SU-DHL-6 (cell line): ENCODE results near the gene ZFYVE21.

Experiments
- H2AFZ ChIP-seq: fragments of 200-600 bp; sonication (generic); 2 replicates; pipeline ENCODE4 v1.6.1; 2014; ENCODE audit warnings: low read depth, mild to moderate bottlenecking, moderate library complexity, mixed read lengths, antibody characterized with exemption, low read length; ENCODE audit not compliant: severe bottlenecking
- H3F3A ChIP-seq: fragments of 200-600 bp; shearing (Covaris generic); 2 replicates; pipeline ENCODE4 v1.6.0; 2016; ENCODE audit warnings: antibody characterized with exemption, mild to moderate bottlenecking; ENCODE audit not compliant: insufficient read depth
- H3K27ac ChIP-seq: fragments of 200-600 bp; sonication (generic); 2 replicates; pipeline ENCODE4 v1.5.1; 2016; ENCODE audit warnings: low read depth, mild to moderate bottlenecking, low read length, moderate library complexity, mixed read lengths
- H3K27me3 ChIP-seq: fragments of 200-600 bp; sonication (generic), shearing (Covaris generic); 2 replicates; pipeline ENCODE4 v1.6.0; 2014; ENCODE audit warnings: mild to moderate bottlenecking, low read length
- H3K36me3 ChIP-seq: fragments of 200-600 bp; sonication (generic); 2 replicates; pipeline ENCODE4 v1.6.1; 2014; ENCODE audit warnings: mild to moderate bottlenecking, low read length, mixed read lengths
- H3K4me2 ChIP-seq: fragments of 300-600, 200-600 bp; shearing (Covaris generic), sonication (generic); 2 replicates; pipeline ENCODE4 v1.6.0; 2014; ENCODE audit warnings: low read length, low read depth, mild to moderate bottlenecking; ENCODE audit not compliant: poor library complexity, severe bottlenecking
- H3K4me3 ChIP-seq: fragments of 200-600 bp; sonication (generic); 2 replicates; pipeline ENCODE4 v1.5.1; 2014; ENCODE audit warnings: antibody characterized with exemption, low read length, mild to moderate bottlenecking, mixed read lengths; ENCODE audit not compliant: insufficient read depth, poor library complexity, severe bottlenecking
- H3K79me2 ChIP-seq: fragments of 200-600 bp; sonication (generic); 2 replicates; pipeline ENCODE4 v1.6.1; 2014; ENCODE audit warnings: mild to moderate bottlenecking, low read length, moderate library complexity; ENCODE audit not compliant: insufficient read depth
- H3K9ac ChIP-seq: fragments of 200-600 bp; sonication (generic); 2 replicates; pipeline ENCODE4 v1.7.0; 2014; ENCODE audit warnings: mild to moderate bottlenecking, low read length
- H3K9me2 ChIP-seq: fragments of 200-600 bp; sonication (generic); replicated peaks from 2 replicates; pipeline ENCODE4 v1.6.1; 2014; ENCODE audit warnings: low read length; ENCODE audit not compliant: insufficient read depth
- H3K9me3 ChIP-seq: fragments of 200-600 bp; sonication (generic); 2 replicates; pipeline ENCODE4 v1.6.1; 2014; ENCODE audit warnings: low read length, mixed read lengths; ENCODE audit not compliant: insufficient read depth
- H4K20me1 ChIP-seq: fragments of 200-600 bp; sonication (generic); 2 replicates; pipeline ENCODE4 v1.6.1; 2014; ENCODE audit warnings: low read depth, mild to moderate bottlenecking, antibody characterized with exemption, low read length, moderate library complexity, mixed read lengths
- EZH2phosphoT487 ChIP-seq: fragments of 200-600 bp; sonication (generic), shearing (Covaris generic); conservative IDR thresholded peaks from 2 replicates; pipeline ENCODE4 v1.6.1; 2018; ENCODE audit warnings: mild to moderate bottlenecking, antibody characterized with exemption, low read length, moderate library complexity, mixed read lengths
- TF ChIP-seq, protein P1 (sequence below): fragments of 200-600 bp; sonication (generic); IDR thresholded peaks from one replicate; pipeline ENCODE4 v1.5.1; 2017; ENCODE audit warnings: antibody characterized with exemption, mild to moderate bottlenecking, low read length, moderate library complexity; ENCODE audit not compliant: insufficient read depth, poor library complexity, severe bottlenecking

The ZFYVE21 gene

DNA sequence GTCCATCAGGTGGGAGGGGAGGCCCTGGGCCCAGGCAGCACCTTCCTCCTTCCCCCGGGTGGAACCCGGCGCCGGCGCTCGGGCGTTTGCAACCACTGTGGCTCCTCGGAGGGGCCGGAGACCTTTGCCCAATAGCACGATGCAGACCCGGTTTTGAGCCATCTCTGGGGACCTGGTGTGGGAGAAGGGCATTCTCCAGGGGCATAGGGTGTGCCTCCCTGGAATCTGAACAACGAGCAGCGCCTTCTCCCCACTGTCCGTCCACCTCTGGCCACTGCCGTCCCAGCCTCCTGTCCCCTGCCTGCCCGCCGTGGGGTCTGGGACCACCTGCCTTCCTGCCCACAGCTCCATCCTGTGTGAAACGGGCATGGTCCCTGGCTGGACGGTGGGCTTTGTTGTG lies 12.5 kb downstream of the ZFYVE21 start:
- TF ChIP-seq, protein P1, sequence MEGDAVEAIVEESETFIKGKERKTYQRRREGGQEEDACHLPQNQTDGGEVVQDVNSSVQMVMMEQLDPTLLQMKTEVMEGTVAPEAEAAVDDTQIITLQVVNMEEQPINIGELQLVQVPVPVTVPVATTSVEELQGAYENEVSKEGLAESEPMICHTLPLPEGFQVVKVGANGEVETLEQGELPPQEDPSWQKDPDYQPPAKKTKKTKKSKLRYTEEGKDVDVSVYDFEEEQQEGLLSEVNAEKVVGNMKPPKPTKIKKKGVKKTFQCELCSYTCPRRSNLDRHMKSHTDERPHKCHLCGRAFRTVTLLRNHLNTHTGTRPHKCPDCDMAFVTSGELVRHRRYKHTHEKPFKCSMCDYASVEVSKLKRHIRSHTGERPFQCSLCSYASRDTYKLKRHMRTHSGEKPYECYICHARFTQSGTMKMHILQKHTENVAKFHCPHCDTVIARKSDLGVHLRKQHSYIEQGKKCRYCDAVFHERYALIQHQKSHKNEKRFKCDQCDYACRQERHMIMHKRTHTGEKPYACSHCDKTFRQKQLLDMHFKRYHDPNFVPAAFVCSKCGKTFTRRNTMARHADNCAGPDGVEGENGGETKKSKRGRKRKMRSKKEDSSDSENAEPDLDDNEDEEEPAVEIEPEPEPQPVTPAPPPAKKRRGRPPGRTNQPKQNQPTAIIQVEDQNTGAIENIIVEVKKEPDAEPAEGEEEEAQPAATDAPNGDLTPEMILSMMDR = no peak
- Histone ChIP-seq H2AFZ (no peak overlapping the region), H3K27me3 (no peaks in the 10 kb centered on the region), H4K20me1 (no peaks in the 10 kb centered on the region), H3K9me2 (no peaks in the 10 kb centered on the region), H3K9me3 (no peaks in the 10 kb centered on the region), H3K4me3 (no peak overlapping the region), H3K9ac (no peak overlapping the region), H3K4me2 (no peak overlapping the region), H3K27ac (no peak overlapping the region), H3F3A (no peaks in the 10 kb centered on the region), H3K79me2 (peaks cover 20% of the 10 kb centered on the region), H3K36me3 (no peaks in the 10 kb centered on the region)

DNA sequence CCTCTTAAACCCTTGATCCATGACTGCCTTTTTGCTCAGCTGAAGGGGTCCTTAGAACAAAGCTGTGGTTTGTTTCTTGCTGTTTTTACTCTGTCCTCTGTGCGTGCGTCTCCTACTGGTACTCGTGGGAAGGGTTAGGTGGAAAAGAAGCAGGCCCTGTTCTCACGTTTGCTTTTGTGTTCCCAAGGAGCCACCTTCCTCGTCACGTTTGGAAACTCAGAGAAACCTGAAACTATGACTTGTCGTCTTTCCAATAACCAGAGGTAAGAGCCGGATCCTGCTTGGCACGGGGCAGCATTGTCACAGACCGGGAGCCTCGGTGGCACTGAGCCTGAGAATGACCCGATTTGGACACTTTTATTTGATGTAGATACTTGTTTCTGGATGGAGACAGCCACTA lies 13.1 kb downstream of the ZFYVE21 start:
- Histone ChIP-seq H2AFZ (no peak overlapping the region), H3K4me3 (no peak overlapping the region), H3K9me2 (no peaks in the 10 kb centered on the region), H3K36me3 (no peaks in the 10 kb centered on the region), H4K20me1 (no peaks in the 10 kb centered on the region), H3F3A (no peaks in the 10 kb centered on the region), H3K27ac (no peak overlapping the region), H3K79me2 (peaks cover 18% of the 10 kb centered on the region), H3K9me3 (no peaks in the 10 kb centered on the region), H3K27me3 (no peaks in the 10 kb centered on the region), H3K4me2 (no peak overlapping the region), H3K9ac (no peak overlapping the region)
- TF ChIP-seq EZH2phosphoT487 = no peak

DNA sequence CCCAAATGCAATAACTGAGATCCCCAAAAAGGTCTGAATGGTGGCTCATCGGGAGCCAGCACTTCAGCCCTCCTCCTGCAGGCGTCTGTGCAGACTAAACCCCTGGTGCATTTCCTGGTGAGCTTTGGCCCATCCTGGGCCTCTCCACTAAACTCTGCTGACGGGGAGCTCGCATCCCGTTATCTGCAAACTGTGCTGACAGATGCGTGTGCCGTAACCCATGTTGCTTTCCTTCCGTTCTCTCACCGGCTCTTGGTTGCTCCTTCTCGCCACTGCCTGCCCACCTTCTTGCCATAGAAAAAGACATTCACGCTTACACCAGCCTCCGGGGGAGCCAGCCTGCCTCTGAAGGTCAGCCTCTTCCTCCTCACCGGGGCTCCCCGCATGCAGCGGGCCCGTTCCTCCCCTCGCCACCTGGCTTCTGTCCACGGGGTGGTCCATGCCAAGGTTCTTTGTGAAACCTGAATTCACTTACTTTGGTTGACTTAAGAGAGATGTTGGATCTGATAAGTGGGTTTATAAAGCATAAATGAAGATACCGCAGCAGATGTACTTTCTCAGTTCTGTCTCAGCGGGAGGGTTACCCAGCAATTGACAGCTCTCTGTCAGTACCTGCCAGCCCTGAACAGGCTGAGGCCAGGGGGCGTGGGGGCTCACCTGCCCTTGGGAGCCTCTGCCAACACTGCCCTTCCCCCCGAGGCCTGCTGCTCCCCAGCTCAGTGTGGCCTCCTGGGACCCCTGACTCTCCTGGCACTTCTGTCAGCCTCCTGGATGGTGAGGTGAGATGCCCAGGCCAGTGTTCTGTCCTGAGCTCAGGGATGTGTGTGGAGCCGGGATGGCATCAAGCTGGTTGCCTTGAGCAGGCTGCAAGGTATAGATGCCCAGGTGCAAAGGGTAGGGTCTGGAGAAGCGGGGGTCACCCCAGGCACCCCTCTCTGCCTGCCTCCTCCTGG lies 14.2 kb downstream of the ZFYVE21 start:
- Histone ChIP-seq H3K79me2 (peaks cover 18% of the 10 kb centered on the region), H3K4me2 (no peak overlapping the region), H3K9me3 (no peaks in the 10 kb centered on the region), H3K9me2 (no peaks in the 10 kb centered on the region), H4K20me1 (no peaks in the 10 kb centered on the region), H3K9ac (no peak overlapping the region), H3K27me3 (no peaks in the 10 kb centered on the region), H2AFZ (no peak overlapping the region), H3K4me3 (no peak overlapping the region), H3K36me3 (no peaks in the 10 kb centered on the region), H3K27ac (no peak overlapping the region), H3F3A (no peaks in the 10 kb centered on the region)
- TF ChIP-seq EZH2phosphoT487 = no peak
- TF ChIP-seq, protein P1 = no peak

DNA sequence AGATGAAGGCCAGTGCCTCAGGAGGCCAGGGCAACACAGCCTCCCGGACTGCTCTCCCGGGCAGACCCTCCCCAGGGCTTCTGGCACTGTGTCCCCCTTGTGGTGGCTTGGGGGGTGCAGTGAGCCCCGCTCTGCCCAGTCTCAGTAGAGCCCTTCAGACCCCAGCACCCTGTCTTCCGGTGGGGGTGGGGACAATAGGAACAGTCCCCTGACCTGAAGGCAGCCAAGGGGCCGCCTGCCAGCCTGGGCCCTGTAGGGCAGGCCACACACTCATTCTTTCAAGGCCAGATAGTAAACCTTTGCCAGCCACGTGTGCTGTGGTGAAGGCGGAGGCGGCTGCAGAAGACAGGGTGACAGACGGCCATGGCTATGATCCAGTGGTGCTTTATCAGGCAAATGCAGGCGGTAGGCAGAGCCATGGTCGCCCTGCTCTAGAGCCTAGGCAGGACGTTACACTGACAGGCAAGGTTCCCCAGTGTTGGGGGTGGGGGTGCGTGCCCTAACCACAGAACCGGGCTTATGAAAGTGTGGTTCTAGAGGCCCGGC lies 15.0 kb downstream of the ZFYVE21 start:
- Histone ChIP-seq H3K36me3 (no peaks in the 10 kb centered on the region), H3K9ac (no peak overlapping the region), H4K20me1 (no peaks in the 10 kb centered on the region), H2AFZ (no peak overlapping the region), H3K9me3 (no peaks in the 10 kb centered on the region), H3K9me2 (no peaks in the 10 kb centered on the region), H3K4me3 (no peak overlapping the region), H3K27ac (no peak overlapping the region), H3K4me2 (no peak overlapping the region), H3K79me2 (peaks cover 10% of the 10 kb centered on the region; the same call in 1 of the 2 replicates), H3K27me3 (no peaks in the 10 kb centered on the region), H3F3A (no peaks in the 10 kb centered on the region)
- TF ChIP-seq, protein P1 = no peak
- TF ChIP-seq EZH2phosphoT487 = no peak
